ENCODE results near the gene ETS1.

The ETS1 gene

DNA sequence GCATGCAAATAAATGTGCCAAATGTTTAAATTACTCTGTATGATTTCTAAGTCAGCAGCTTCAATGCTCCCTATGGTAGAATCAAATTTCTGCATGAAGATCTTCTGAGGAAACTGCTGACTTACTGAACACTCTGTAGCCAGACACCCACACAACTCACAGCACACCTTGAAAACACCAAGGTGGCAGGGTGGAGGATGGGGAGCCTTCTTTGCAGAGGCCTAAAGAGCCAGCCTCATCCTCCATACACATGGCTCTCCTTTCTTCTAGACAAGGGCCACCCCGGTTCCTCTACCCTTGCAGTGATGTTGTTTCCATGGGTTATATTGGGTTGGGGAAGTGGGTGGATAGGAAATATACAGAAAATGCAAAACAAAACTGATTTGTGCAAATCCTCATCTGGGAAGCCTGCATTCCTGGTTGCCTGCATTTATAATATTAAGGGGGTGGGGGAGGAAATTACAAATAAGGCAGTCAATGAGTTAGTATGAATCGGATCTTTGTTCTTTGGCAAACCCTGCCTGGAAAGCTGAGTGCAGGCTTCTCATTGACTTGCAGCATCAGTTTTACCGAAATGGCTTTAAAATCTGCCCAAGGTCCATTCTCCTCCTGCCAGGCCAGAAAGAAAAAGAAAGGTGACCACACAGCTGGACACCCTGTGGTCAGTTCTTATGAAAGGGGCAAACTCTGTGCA lies 15.8 kb upstream of the ETS1 start:
- no peak overlapping the region for H3K27ac ChIP-seq (ENCODE audit: low read length)
- H3K9ac ChIP-seq (ENCODE audit: low read length) = no peak overlapping the region
- H3K36me3 ChIP-seq (replicated peaks; ENCODE audit: low read depth, low read length) = no peaks in the 10 kb centered on the region
- no peak overlapping the region for H3K4me3 ChIP-seq (ENCODE audit: low read length)
- no peak for TF ChIP-seq EZH2phosphoT487 (IDR thresholded peaks at IDR 0.05; ENCODE audit: low read depth)
- TF ChIP-seq, protein P1, sequence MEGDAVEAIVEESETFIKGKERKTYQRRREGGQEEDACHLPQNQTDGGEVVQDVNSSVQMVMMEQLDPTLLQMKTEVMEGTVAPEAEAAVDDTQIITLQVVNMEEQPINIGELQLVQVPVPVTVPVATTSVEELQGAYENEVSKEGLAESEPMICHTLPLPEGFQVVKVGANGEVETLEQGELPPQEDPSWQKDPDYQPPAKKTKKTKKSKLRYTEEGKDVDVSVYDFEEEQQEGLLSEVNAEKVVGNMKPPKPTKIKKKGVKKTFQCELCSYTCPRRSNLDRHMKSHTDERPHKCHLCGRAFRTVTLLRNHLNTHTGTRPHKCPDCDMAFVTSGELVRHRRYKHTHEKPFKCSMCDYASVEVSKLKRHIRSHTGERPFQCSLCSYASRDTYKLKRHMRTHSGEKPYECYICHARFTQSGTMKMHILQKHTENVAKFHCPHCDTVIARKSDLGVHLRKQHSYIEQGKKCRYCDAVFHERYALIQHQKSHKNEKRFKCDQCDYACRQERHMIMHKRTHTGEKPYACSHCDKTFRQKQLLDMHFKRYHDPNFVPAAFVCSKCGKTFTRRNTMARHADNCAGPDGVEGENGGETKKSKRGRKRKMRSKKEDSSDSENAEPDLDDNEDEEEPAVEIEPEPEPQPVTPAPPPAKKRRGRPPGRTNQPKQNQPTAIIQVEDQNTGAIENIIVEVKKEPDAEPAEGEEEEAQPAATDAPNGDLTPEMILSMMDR (IDR thresholded peaks at IDR 0.05; ENCODE audit: low read depth, low read length) = no peak
- no peak overlapping the region for H2AFZ ChIP-seq (ENCODE audit: low read depth, low read length)
- no peak overlapping the region for H3K4me2 ChIP-seq (ENCODE audit: low read length)
- peaks cover 53% of the 10 kb centered on the region for H3K4me1 ChIP-seq (ENCODE audit: low read length)
- no peaks in the 10 kb centered on the region for H4K20me1 ChIP-seq (ENCODE audit: insufficient read depth, low read length)
- no peaks in the 10 kb centered on the region for H3K79me2 ChIP-seq (ENCODE audit: low read length)
- no peaks in the 10 kb centered on the region for H3K27me3 ChIP-seq (ENCODE audit: low read depth, low read length)
- H3K9me3 ChIP-seq (ENCODE audit: insufficient read depth, low read length) = no peaks in the 10 kb centered on the region

GRCh38 chr11:128599729-128600128 lies 12.4 kb upstream of the ETS1 start:
- Histone ChIP-seq H2AFZ (ENCODE audit: low read depth, low read length) (no peak overlapping the region), H3K4me3 (ENCODE audit: low read length) (no peak overlapping the region), H3K79me2 (ENCODE audit: low read length) (no peaks in the 10 kb centered on the region), H3K36me3 (replicated peaks; ENCODE audit: low read depth, low read length) (no peaks in the 10 kb centered on the region), H3K4me2 (ENCODE audit: low read length) (no peak overlapping the region), H3K9ac (ENCODE audit: low read length) (no peak overlapping the region), H3K4me1 (ENCODE audit: low read length) (peaks cover 24% of the 10 kb centered on the region), H3K27ac (ENCODE audit: low read length) (no peak overlapping the region), H3K9me3 (ENCODE audit: insufficient read depth, low read length) (no peaks in the 10 kb centered on the region), H4K20me1 (ENCODE audit: insufficient read depth, low read length) (no peaks in the 10 kb centered on the region), H3K27me3 (ENCODE audit: low read depth, low read length) (no peaks in the 10 kb centered on the region)
- no peak for TF ChIP-seq EZH2phosphoT487 (IDR thresholded peaks at IDR 0.05; ENCODE audit: low read depth)
- TF ChIP-seq, protein P1 (IDR thresholded peaks at IDR 0.05; ENCODE audit: low read depth, low read length) = no peak

GRCh38 chr11:128598506-128599150 lies 11.3 kb upstream of the ETS1 start:
- Histone ChIP-seq H3K4me2 (ENCODE audit: low read length) (no peak overlapping the region), H3K9me3 (ENCODE audit: insufficient read depth, low read length) (no peaks in the 10 kb centered on the region), H3K27me3 (ENCODE audit: low read depth, low read length) (0 out of 2 replicates have a peak, but pooled peaks cover 9% of the 10 kb centered on the region), H3K79me2 (ENCODE audit: low read length) (no peaks in the 10 kb centered on the region), H3K9ac (ENCODE audit: low read length) (no peak overlapping the region), H3K36me3 (replicated peaks; ENCODE audit: low read depth, low read length) (no peaks in the 10 kb centered on the region), H3K4me3 (ENCODE audit: low read length) (no peak overlapping the region), H4K20me1 (ENCODE audit: insufficient read depth, low read length) (no peaks in the 10 kb centered on the region), H3K4me1 (ENCODE audit: low read length) (peaks cover 14% of the 10 kb centered on the region; the same call in 1 of the 2 replicates), H2AFZ (ENCODE audit: low read depth, low read length) (0 out of 2 replicates have a peak overlapping the region, but pooled peaks have one; percentile 17), H3K27ac (ENCODE audit: low read length) (no peak overlapping the region)
- TF ChIP-seq EZH2phosphoT487 (IDR thresholded peaks at IDR 0.05; ENCODE audit: low read depth) = no peak
- TF ChIP-seq, protein P1 (IDR thresholded peaks at IDR 0.05; ENCODE audit: low read depth, low read length) = no peak

DNA sequence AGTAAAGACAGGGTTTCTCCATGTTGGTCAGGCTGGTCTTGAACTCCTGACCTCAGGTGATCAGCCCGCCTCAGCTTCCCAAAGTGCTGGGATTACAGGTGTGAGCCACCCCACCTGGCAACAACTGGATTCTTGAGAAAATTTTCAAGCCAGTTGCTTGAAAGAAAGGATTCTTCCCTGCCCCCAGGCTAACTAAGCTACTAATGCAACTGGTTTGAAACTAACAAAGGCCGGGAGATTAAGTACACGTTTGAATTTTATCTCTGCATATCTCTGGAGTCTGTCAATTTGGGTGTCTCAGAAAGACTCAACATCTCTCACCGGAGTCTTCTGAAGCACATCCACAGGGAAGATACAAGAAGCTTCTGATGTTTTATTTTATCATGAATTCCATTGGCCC lies 10.7 kb upstream of the ETS1 start:
- Histone ChIP-seq H2AFZ (ENCODE audit: low read depth, low read length) (no peak overlapping the region), H3K27me3 (ENCODE audit: low read depth, low read length) (0 out of 2 replicates have a peak, but pooled peaks cover 10% of the 10 kb centered on the region), H3K27ac (ENCODE audit: low read length) (no peak overlapping the region)

More for the DNA sequence above, 10.7 kb upstream of the ETS1 start:
- no peak overlapping the region for H3K4me2 ChIP-seq (ENCODE audit: low read length)
- peaks cover 9% of the 10 kb centered on the region; the same call in 1 of the 2 replicates for H3K4me1 ChIP-seq (ENCODE audit: low read length)
- TF ChIP-seq, protein P1 (IDR thresholded peaks at IDR 0.05; ENCODE audit: low read depth, low read length) = no peak
- TF ChIP-seq EZH2phosphoT487 (IDR thresholded peaks at IDR 0.05; ENCODE audit: low read depth) = no peak
- no peaks in the 10 kb centered on the region for H3K79me2 ChIP-seq (ENCODE audit: low read length)
- H3K4me3 ChIP-seq (ENCODE audit: low read length) = no peak overlapping the region
- H4K20me1 ChIP-seq (ENCODE audit: insufficient read depth, low read length) = no peaks in the 10 kb centered on the region
- no peaks in the 10 kb centered on the region for H3K36me3 ChIP-seq (replicated peaks; ENCODE audit: low read depth, low read length)
- no peak overlapping the region for H3K9ac ChIP-seq (ENCODE audit: low read length)
- no peaks in the 10 kb centered on the region for H3K9me3 ChIP-seq (ENCODE audit: insufficient read depth, low read length)
